RWPE1 (cell line): Measurements from ENCODE around the gene IQCB1.

Experiments
- CTCF ChIA-PET: fragments of 350-600 bp; sonication (Branson Sonifier 250); formaldehyde crosslinking; extraction: SDS; loops from one replicate; lab custom pipeline; 2021; lab: Yijun Ruan, JAX
- POLR2A ChIA-PET: fragments of 400-600 bp; formaldehyde crosslinking; extraction: SDS; loops from one replicate; lab custom pipeline; 2020; ENCODE audit warnings: antibody characterized with exemption; ENCODE audit not compliant: low non-redundant PET; lab: Yijun Ruan, JAX
- DNase-seq: peaks from one replicate; pipeline ENCODE4 v3.0.0; 2012; ENCODE audit warnings: low spot score
- H3K27ac ChIP-seq: fragments of 450-650 bp; 2 replicates; pipeline ENCODE4 v1.5.1; 2017
- CTCF ChIP-seq: fragments of 450-650 bp; conservative IDR thresholded peaks from 2 replicates; pipeline ENCODE4 v1.5.1; 2017; ENCODE audit warnings: low read depth, mild to moderate bottlenecking

Gene IQCB1

GRCh38 chr3:121740896-121741295 is 94.0 kb downstream of the IQCB1 start:
- ChIA-PET CTCF (no interaction called here), POLR2A (no interaction called here)
- DNase-seq, result no peak
- TF ChIP-seq CTCF, result no peak
- no peak overlapping the region for H3K27ac ChIP-seq

GRCh38 chr3:121739902-121740301 is 95.0 kb downstream of the IQCB1 start:
- CTCF ChIA-PET, result no interaction called here
- no peak overlapping the region for H3K27ac ChIP-seq
- POLR2A ChIA-PET, result no interaction called here
- no peak for DNase-seq
- no peak for TF ChIP-seq CTCF

GRCh38 chr3:121737644-121738043 is 97.2 kb downstream of the IQCB1 start:
- H3K27ac ChIP-seq, result no peak overlapping the region
- POLR2A ChIA-PET, result no interaction called here

GRCh38 chr3:121736112-121736511 is 98.7 kb downstream of the IQCB1 start:
- no peak for DNase-seq
- POLR2A ChIA-PET, result no interaction called here
- CTCF ChIA-PET, result interaction anchor here (0.6 kb wide), 1 partner anchor 34 kb away, joined by 3 read pairs; no protein-coding TSS in a partner anchor
- no peak for TF ChIP-seq CTCF
- no peak overlapping the region for H3K27ac ChIP-seq

More at GRCh38 chr3:121737644-121738043, 97.2 kb downstream of the IQCB1 start:
- CTCF ChIA-PET, result no interaction called here
- no peak for TF ChIP-seq CTCF
- no peak for DNase-seq

GRCh38 chr3:121735047-121735696 is 99.7 kb downstream of the IQCB1 start:
- no peak overlapping the region for H3K27ac ChIP-seq
- ChIA-PET CTCF (interaction anchor here (0.6 kb wide), 1 partner anchor 35 kb away, joined by 3 read pairs; no protein-coding TSS in a partner anchor), POLR2A (no interaction called here)
- no peak for TF ChIP-seq CTCF
- DNase-seq, result no peak

- peak overlapping the region; percentile 48; the same call in 1 of the 2 replicates for H3K27ac ChIP-seq
- peak; percentile 16 for DNase-seq
- no peak for TF ChIP-seq CTCF
- CTCF ChIA-PET, result no interaction called here
- POLR2A ChIA-PET, result no interaction called here
Measured at GRCh38 chr3:121730940-121731687, 103.7 kb downstream of the IQCB1 start.
